IMR-90 (cell line): ENCODE measurements around the gene SNRPD2. TPM values are rescaled to one million over a fixed set of nuclear protein-coding genes. Genes with fewer than 3 reads are reported as not detected.

Experiments
- ATAC-seq: fragments of 200-7000 bp; cut with Tn5 transposase; 2 replicates; pipeline ENCODE4 v1.9.1; 2020; ENCODE audit warnings: low read depth, mild to moderate bottlenecking, moderate library complexity
- BruUV-seq: library from RNA; stranded (reverse); fragments of 400-500 nt; replicated peaks from 2 replicates; lab custom pipeline; 2021; lab: Mats Ljungman, UMichigan
- CTCF ChIA-PET: fragments of 300-600 bp; formaldehyde crosslinking; extraction: SDS; loops from one replicate; lab custom pipeline; 2021; ENCODE audit warnings: antibody characterized with exemption; lab: Yijun Ruan, JAX
- POLR2A ChIA-PET: fragments of 300-600 bp; sonication (Branson Sonifier 250); formaldehyde crosslinking; loops from one replicate; lab custom pipeline; 2022; ENCODE audit warnings: antibody characterized with exemption; ENCODE audit not compliant: unreplicated experiment; lab: Charles Lee
- DNase-seq: peaks from one replicate; pipeline ENCODE4 v3.0.0; 2013
- H2AFZ ChIP-seq: replicated peaks from 2 replicates; pipeline ENCODE3; 2013; ENCODE audit warnings: low read length, mild to moderate bottlenecking; ENCODE audit not compliant: poor library complexity
- H2AK5ac ChIP-seq: 2 replicates; pipeline ENCODE4 v1.6.1; 2013; ENCODE audit warnings: low read depth, low read length, inconsistent platforms
- H2AK9ac ChIP-seq: replicated peaks from 2 replicates; pipeline ENCODE3; 2013; ENCODE audit warnings: mild to moderate bottlenecking, low read depth, low read length, moderate library complexity; ENCODE audit not compliant: poor library complexity
- H2BK120ac ChIP-seq: 2 replicates; pipeline ENCODE4 v1.6.1; 2013; ENCODE audit warnings: low read depth, low read length, inconsistent platforms
- H2BK15ac ChIP-seq: 3 replicates; pipeline ENCODE4 v1.6.1; 2013; ENCODE audit warnings: low read depth, low read length, inconsistent platforms
- H2BK20ac ChIP-seq: 2 replicates; pipeline ENCODE4 v1.6.1; 2013; ENCODE audit warnings: low read depth, mild to moderate bottlenecking, inconsistent platforms, low read length, moderate library complexity
- H2BK5ac ChIP-seq: 2 replicates; pipeline ENCODE4 v1.6.1; 2013; ENCODE audit warnings: mild to moderate bottlenecking, low read depth, low read length, inconsistent platforms; ENCODE audit not compliant: poor library complexity, severe bottlenecking
- H3K14ac ChIP-seq: replicated peaks from 2 replicates; pipeline ENCODE4 v1.6.1; 2013; ENCODE audit warnings: low read depth, low read length, inconsistent platforms
- H3K18ac ChIP-seq: 2 replicates; pipeline ENCODE4 v1.6.1; 2013; ENCODE audit warnings: low read depth, low read length, control low read depth
- H3K23ac ChIP-seq: 2 replicates; pipeline ENCODE4 v1.6.1; 2013; ENCODE audit warnings: low read depth, low read length, inconsistent platforms
- H3K27ac ChIP-seq: 2 replicates; pipeline ENCODE4 v1.5.1; 2013; ENCODE audit warnings: mild to moderate bottlenecking, control low read depth, low read length; ENCODE audit not compliant: insufficient read depth
- H3K27me3 ChIP-seq: 2 replicates; pipeline ENCODE4 v1.6.1; 2013; ENCODE audit warnings: low read length; ENCODE audit not compliant: control insufficient read depth, insufficient read depth
- H3K36me3 ChIP-seq: 2 replicates; pipeline ENCODE4 v1.6.1; 2013; ENCODE audit warnings: low read length, mixed read lengths; ENCODE audit not compliant: control insufficient read depth, insufficient read depth
- H3K4ac ChIP-seq: 2 replicates; pipeline ENCODE4 v1.6.1; 2013; ENCODE audit warnings: low read depth, low read length, inconsistent platforms
- H3K4me1 ChIP-seq: 2 replicates; pipeline ENCODE4 v1.6.1; 2013; ENCODE audit warnings: low read length, mixed read lengths; ENCODE audit not compliant: control insufficient read depth, insufficient read depth
- H3K4me2 ChIP-seq: 2 replicates; pipeline ENCODE4 v1.6.1; 2013; ENCODE audit warnings: low read depth, mild to moderate bottlenecking, control low read depth, low read length, moderate library complexity
- H3K4me3 ChIP-seq: 2 replicates; pipeline ENCODE4 v1.5.1; 2013; ENCODE audit warnings: low read depth, mild to moderate bottlenecking, control low read depth, low read length, moderate library complexity; ENCODE audit not compliant: insufficient read depth
- H3K56ac ChIP-seq: 2 replicates; pipeline ENCODE4 v1.6.1; 2013; ENCODE audit warnings: low read length, inconsistent platforms; ENCODE audit not compliant: insufficient read depth; ENCODE audit errors: extremely low read depth
- H3K79me1 ChIP-seq, 2 experiments: 2 replicates each; pipeline ENCODE4 v1.6.1; 2013; ENCODE audit warnings: low read length in 2 of 2, inconsistent platforms in 1 of 2, low read depth in 1 of 2
- H3K9ac ChIP-seq: 2 replicates; pipeline ENCODE4 v1.6.1; 2013; ENCODE audit warnings: low read depth, low read length, control low read depth
- H3K9me1 ChIP-seq: 2 replicates; pipeline ENCODE4 v1.6.1; 2013; ENCODE audit warnings: low read length, inconsistent platforms; ENCODE audit not compliant: insufficient read depth
- H3K9me3 ChIP-seq: 2 replicates; pipeline ENCODE4 v1.6.1; 2013; ENCODE audit warnings: low read length; ENCODE audit not compliant: control insufficient read depth, insufficient read depth
- H4K20me1 ChIP-seq: 2 replicates; pipeline ENCODE4 v1.6.1; 2013; ENCODE audit warnings: low read length, inconsistent platforms; ENCODE audit not compliant: insufficient read depth
- H4K5ac ChIP-seq: 2 replicates; pipeline ENCODE4 v1.6.1; 2013; ENCODE audit warnings: mild to moderate bottlenecking, low read depth, low read length, control low read depth
- H4K8ac ChIP-seq, 2 experiments: 2 replicates each; pipeline ENCODE4 v1.6.1; 2013; ENCODE audit warnings: low read depth in 2 of 2, low read length in 2 of 2, control low read depth in 1 of 2, inconsistent platforms in 1 of 2
- H4K91ac ChIP-seq: 2 replicates; pipeline ENCODE4 v1.6.1; 2013; ENCODE audit warnings: low read depth, low read length, inconsistent platforms; ENCODE audit not compliant: insufficient read depth
- FOS ChIP-seq: fragments of 150-350 bp; IDR thresholded peaks from 2 replicates; pipeline ENCODE4 v1.6.1; 2016; ENCODE audit warnings: low read depth, low read length
- RCOR1 ChIP-seq: IDR thresholded peaks from 2 replicates; pipeline ENCODE4 v1.6.1; 2012; ENCODE audit warnings: mild to moderate bottlenecking, low read length, improper control_type of control experiment; ENCODE audit not compliant: insufficient replicate concordance
- RFX5 ChIP-seq: IDR thresholded peaks from 2 replicates; pipeline ENCODE4 v1.8.0; 2012; ENCODE audit warnings: low read depth, mild to moderate bottlenecking, low read length, moderate library complexity
- WGBS, 2 experiments: methylation state at CpG; one replicate each; pipeline versions ENCODE4 v1.1.5 to v1.1.7; 2013; ENCODE audit warnings: missing lambda C conversion rate in 2 of 2; ENCODE audit not compliant: insufficient read length in 1 of 2; ENCODE audit errors: extremely low coverage in 2 of 2; 5-methylcytosine and 5-hydroxymethylcytosine counted together
- dilution Hi-C: fragments of 300-500 bp; cut with HindIII; formaldehyde crosslinking; loops from one replicate; pipeline ENCODE4 v1.14.3; 2018; ENCODE audit warnings: low sequenced_read_pairs; ENCODE audit not compliant: unreplicated experiment
- in situ Hi-C: fragments of 300-500 bp; cut with MboI; formaldehyde crosslinking; loops from 3 replicates; pipeline ENCODE4 v1.14.3; 2019; ENCODE audit warnings: low sequenced_read_pairs, inconsistent platforms, mixed read lengths
- intact Hi-C: fragments of 100-400 bp; cut with micrococcal nuclease; formaldehyde crosslinking; loops from 2 replicates; pipeline ENCODE4 v1.10.0; 2022
- polyA plus RNA-seq, 3 experiments: library from polyadenylated mRNA; depleted of rRNA; stranded (reverse); fragments of >200 nt; gene quantifications; 2 replicates each; pipeline ENCODE4 v1.2.3, GENCODE V29; 2012; ENCODE audit warnings: low replicate concordance in 1 of 3
- total RNA-seq: library from RNA; depleted of rRNA; stranded (reverse); fragments of >200 nt; gene quantifications from 2 replicates; pipeline ENCODE4 v1.2.3, GENCODE V29; 2012

The SNRPD2 gene
- total and polyA plus RNA-seq, 2 of the 4 experiments (the other 2 are of a cell fraction): 587 to 877 TPM

DNA sequence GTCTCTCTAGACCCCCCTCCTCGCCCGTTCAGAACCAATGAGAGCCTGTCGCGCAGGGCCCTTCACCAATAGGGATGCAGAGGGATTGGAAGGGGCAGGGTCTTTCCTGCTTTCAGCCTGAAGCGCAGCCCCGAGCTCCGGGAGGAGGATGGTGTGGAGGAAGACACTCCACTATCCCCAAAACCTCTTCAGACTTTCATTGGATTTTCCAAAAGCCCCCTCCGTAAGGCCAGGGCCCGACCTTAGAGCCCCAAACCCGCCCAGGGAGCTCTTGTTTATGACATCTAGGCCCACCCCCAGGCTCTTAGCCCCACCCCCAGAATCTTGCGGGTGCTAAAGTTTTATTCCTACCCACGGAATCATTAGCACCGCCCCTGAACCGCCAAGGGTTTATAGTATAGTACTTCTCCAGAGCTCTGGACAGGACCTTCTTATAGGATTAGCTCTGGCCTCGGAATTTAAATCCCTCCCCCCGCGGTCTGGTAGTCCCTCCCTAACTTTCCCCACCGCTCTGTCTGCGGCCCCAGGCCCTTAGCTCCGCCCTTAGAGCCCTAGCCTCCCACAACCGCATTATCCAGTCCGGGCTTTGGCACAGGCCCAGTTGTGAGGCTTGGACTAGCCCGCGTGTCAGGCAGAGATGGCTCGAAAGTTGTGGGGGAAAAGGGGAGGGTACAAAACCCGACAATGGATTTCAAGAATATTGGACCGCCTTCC, 46.0 kb downstream of the SNRPD2 start:
- in situ Hi-C loops: loop anchor here (10.0 kb wide), 1 partner anchor 121 kb away; no protein-coding TSS in a partner anchor
- TF ChIP-seq RFX5 (peak; percentile 56; the same call in 1 of the 2 replicates), FOS (peak; percentile 40; the same call in 1 of the 2 replicates), RCOR1 (no peak)

More for the DNA sequence above, 46.0 kb downstream of the SNRPD2 start:
- H4K20me1 ChIP-seq: peaks cover 3% of the 10 kb centered on the region; the same call in 1 of the 2 replicates
- H4K5ac ChIP-seq: no peak overlapping the region
- H3K27me3 ChIP-seq: peaks cover under 1% of the 10 kb centered on the region
- peak overlapping the region; percentile 84 for H2AFZ ChIP-seq
- no peak overlapping the region for H3K27ac ChIP-seq
- CTCF ChIA-PET: interaction anchor here (0.7 kb wide), 1 partner anchor 197 kb away, joined by 3 read pairs; no protein-coding TSS in a partner anchor
- no peak overlapping the region for H2BK5ac ChIP-seq
- H2BK120ac ChIP-seq: no peak overlapping the region
- no peak overlapping the region for H3K18ac ChIP-seq
- BruUV-seq: no TSS peak
- peak; percentile 86 for ATAC-seq
- peak overlapping the region; percentile 19 to 27; a peak in 1 of 4 replicates for H4K8ac ChIP-seq
- no peaks in the 10 kb centered on the region for H3K9me3 ChIP-seq
- H3K23ac ChIP-seq: no peak overlapping the region
- 0% methylated on average over 4 of the region's 27 CpGs; no CpG with 5 or more reads in 1 of the 2 experiments for WGBS, 2 experiments
- 0 out of 4 replicates have a peak, but pooled peaks cover 0 to 5% of the 10 kb centered on the region in 2 experiments for H3K79me1 ChIP-seq
- peak overlapping the region; percentile 67 for H3K4me2 ChIP-seq
- H2BK20ac ChIP-seq: no peak overlapping the region
- no peak overlapping the region for H3K4ac ChIP-seq
- intact Hi-C loops (no loop called here), dilution Hi-C loops (no loop called here)
- H3K4me3 ChIP-seq: peak overlapping the region; percentile 48
- no peaks in the 10 kb centered on the region for H3K9me1 ChIP-seq
- no peak overlapping the region for H2AK5ac ChIP-seq
- no peak overlapping the region for H3K56ac ChIP-seq
- no peak overlapping the region for H3K9ac ChIP-seq
- no peak overlapping the region for H3K14ac ChIP-seq
- H2BK15ac ChIP-seq: no peak overlapping the region
- POLR2A ChIA-PET: interaction anchor here (0.6 kb wide), 1 partner anchor 125 kb away, joined by 17 read pairs; no protein-coding TSS in a partner anchor
- peaks cover 10% of the 10 kb centered on the region for H3K4me1 ChIP-seq
- peak; percentile 80 for DNase-seq
- H2AK9ac ChIP-seq: peak overlapping the region; percentile 12
- H3K36me3 ChIP-seq: no peaks in the 10 kb centered on the region
- H4K91ac ChIP-seq: 0 out of 2 replicates have a peak overlapping the region, but pooled peaks have one; percentile 2
